OCI-LY3 (cell line): ENCODE results near the gene SPC24.
"Not testable (repeated sequence)": the region's sequence is repeated elsewhere in the genome, so short reads cannot be mapped to it uniquely, and the experiment has no call there.

Source experiments
- H2AFZ ChIP-seq: fragments of 200-600, 300-600 bp; shearing (Covaris generic); 2 replicates; pipeline ENCODE4 v1.6.0; 2014; ENCODE audit warnings: antibody characterized with exemption, low read depth, low read length
- H3K27ac ChIP-seq: fragments of 200-600, 300-600 bp; sonication (generic); 2 replicates; pipeline ENCODE4 v1.5.1; 2014; ENCODE audit warnings: mild to moderate bottlenecking, low read length, moderate library complexity, mixed read lengths
- H3K27me3 ChIP-seq: fragments of 200-600, 300-600 bp; sonication (generic); 2 replicates; pipeline ENCODE4 v1.6.1; 2014; ENCODE audit warnings: low read depth, low read length, mixed read lengths
- H3K36me3 ChIP-seq: fragments of 200-600, 300-600 bp; sonication (generic); replicated peaks from 2 replicates; pipeline ENCODE3; 2014; ENCODE audit warnings: low read depth, low read length, mixed read lengths
- H3K4me1 ChIP-seq: fragments of 300-600, 200-600 bp; sonication (generic); 2 replicates; pipeline ENCODE4 v1.6.1; 2014; ENCODE audit warnings: low read length, mixed read lengths
- H3K4me2 ChIP-seq: fragments of 200-600, 300-600 bp; sonication (generic); 2 replicates; pipeline ENCODE4 v1.6.1; 2014; ENCODE audit warnings: low read length, mixed read lengths
- H3K4me3 ChIP-seq: fragments of 300-600, 200-600 bp; sonication (generic); 2 replicates; pipeline ENCODE4 v1.5.1; 2014; ENCODE audit warnings: antibody characterized with exemption, mild to moderate bottlenecking, low read length, moderate library complexity
- H3K79me2 ChIP-seq: fragments of 300-600, 200-600 bp; shearing (Covaris generic); 2 replicates; pipeline ENCODE4 v1.6.1; 2014; ENCODE audit warnings: mild to moderate bottlenecking, low read length, mixed read lengths
- H3K9ac ChIP-seq: fragments of 300-600, 200-600 bp; shearing (Covaris generic); 2 replicates; pipeline ENCODE4 v1.6.0; 2014; ENCODE audit warnings: mild to moderate bottlenecking, low read length, moderate library complexity
- H3K9me3 ChIP-seq: fragments of 200-600, 300-600 bp; shearing (Covaris generic); 2 replicates; pipeline ENCODE4 v1.6.1; 2014; ENCODE audit warnings: low read length, mixed read lengths; ENCODE audit not compliant: insufficient read depth
- H4K20me1 ChIP-seq: fragments of 200-600, 300-600 bp; sonication (generic); 2 replicates; pipeline ENCODE4 v1.6.1; 2016; ENCODE audit warnings: low read length, mixed read lengths; ENCODE audit not compliant: insufficient read depth
- CTCF ChIP-seq: fragments of 200-600, 300-600 bp; sonication (generic); IDR thresholded peaks from 2 replicates; pipeline ENCODE4 v1.5.1; 2014; ENCODE audit warnings: antibody characterized with exemption, low read length, low read depth
- EZH2phosphoT487 ChIP-seq: fragments of 200-600 bp; shearing (Covaris generic); IDR thresholded peaks from 2 replicates; pipeline ENCODE4 v1.6.1; 2018; ENCODE audit warnings: antibody characterized with exemption, mixed run types, low read depth

Gene SPC24

GRCh38 chr19:11131471-11131870 is 24.1 kb downstream of the SPC24 start:
- Histone ChIP-seq H3K4me3 (no peak overlapping the region), H3K27ac (no peak overlapping the region), H3K4me2 (no peak overlapping the region), H3K27me3 (peaks cover 12% of the 10 kb centered on the region), H2AFZ (no peak overlapping the region), H3K9me3 (no peaks in the 10 kb centered on the region), H3K79me2 (no peaks in the 10 kb centered on the region), H4K20me1 (no peaks in the 10 kb centered on the region), H3K9ac (no peak overlapping the region), H3K36me3 (no peaks in the 10 kb centered on the region), H3K4me1 (0 out of 2 replicates have a peak, but pooled peaks cover 4% of the 10 kb centered on the region)
- TF ChIP-seq EZH2phosphoT487 (no peak), CTCF (no peak)

- Histone ChIP-seq H3K27me3 (peaks cover 12% of the 10 kb centered on the region), H3K79me2 (no peaks in the 10 kb centered on the region), H3K4me3 (no peak overlapping the region), H4K20me1 (no peaks in the 10 kb centered on the region), H2AFZ (no peak overlapping the region), H3K27ac (no peak overlapping the region), H3K9me3 (no peaks in the 10 kb centered on the region), H3K9ac (no peak overlapping the region), H3K4me1 (0 out of 2 replicates have a peak, but pooled peaks cover 4% of the 10 kb centered on the region), H3K36me3 (no peaks in the 10 kb centered on the region), H3K4me2 (no peak overlapping the region)
- TF ChIP-seq EZH2phosphoT487 = no peak
- peak; percentile 88 for TF ChIP-seq CTCF
Measured at GRCh38 chr19:11130824-11131455, 24.6 kb downstream of the SPC24 start.

- no peak overlapping the region for H3K4me2 ChIP-seq
- 0 out of 2 replicates have a peak, but pooled peaks cover 4% of the 10 kb centered on the region for H3K4me1 ChIP-seq
- no peak overlapping the region for H3K27ac ChIP-seq
- H3K4me3 ChIP-seq = no peak overlapping the region
- H3K79me2 ChIP-seq = no peaks in the 10 kb centered on the region
- H3K36me3 ChIP-seq = no peaks in the 10 kb centered on the region
- no peak overlapping the region for H2AFZ ChIP-seq
- no peaks in the 10 kb centered on the region for H4K20me1 ChIP-seq
- H3K9me3 ChIP-seq = no peaks in the 10 kb centered on the region
- peaks cover 12% of the 10 kb centered on the region for H3K27me3 ChIP-seq
- TF ChIP-seq CTCF (no peak), EZH2phosphoT487 (no peak)
- H3K9ac ChIP-seq = no peak overlapping the region
Measured at GRCh38 chr19:11127905-11128304, 27.7 kb downstream of the SPC24 start.

GRCh38 chr19:11125994-11126685 is 29.4 kb downstream of the SPC24 start:
- H3K79me2 ChIP-seq = no peaks in the 10 kb centered on the region
- H3K27ac ChIP-seq = no peak overlapping the region
- no peak overlapping the region for H3K4me2 ChIP-seq
- H2AFZ ChIP-seq = no peak overlapping the region
- H3K9me3 ChIP-seq = no peaks in the 10 kb centered on the region
- no peak overlapping the region for H3K4me3 ChIP-seq
- no peaks in the 10 kb centered on the region for H4K20me1 ChIP-seq
- TF ChIP-seq CTCF = peak; percentile 86
- no peak for TF ChIP-seq EZH2phosphoT487
- no peak overlapping the region for H3K9ac ChIP-seq
- H3K4me1 ChIP-seq = 0 out of 2 replicates have a peak, but pooled peaks cover 1% of the 10 kb centered on the region
- no peaks in the 10 kb centered on the region for H3K36me3 ChIP-seq
- peaks cover 12% of the 10 kb centered on the region for H3K27me3 ChIP-seq

GRCh38 chr19:11124157-11124556 is 31.4 kb downstream of the SPC24 start:
- not testable (repeated sequence) for H4K20me1 ChIP-seq

More at GRCh38 chr19:11124157-11124556, 31.4 kb downstream of the SPC24 start:
- H3K9ac ChIP-seq, H3K4me3 ChIP-seq, H3K79me2 ChIP-seq, H3K4me1 ChIP-seq, H2AFZ ChIP-seq, H3K4me2 ChIP-seq, H3K9me3 ChIP-seq, H3K27ac ChIP-seq, H3K36me3 ChIP-seq: not testable (repeated sequence)
- peaks cover 15% of the 10 kb centered on the region for H3K27me3 ChIP-seq
